Nephron (organoid): ENCODE measurements around the gene GALR3.
A peak's percentile ranks its signal among the peaks of the same experiment; 100 is the strongest.

Experiments used
- H3K27ac Mint-ChIP-seq, 3 experiments: 2 replicates each; pipeline ENCODE4 v1.8.0; 2020; ENCODE audit warnings: mixed read lengths in 3 of 3, mild to moderate bottlenecking in 2 of 3, moderate library complexity in 1 of 3
- H3K27me3 Mint-ChIP-seq: 2 replicates; pipeline ENCODE4 v1.8.0; 2021; ENCODE audit warnings: low read depth, mild to moderate bottlenecking, moderate library complexity, mixed read lengths
- H3K36me3 Mint-ChIP-seq: 2 replicates; pipeline ENCODE4 v1.8.0; 2020; ENCODE audit warnings: low read depth, mixed read lengths
- H3K4me1 Mint-ChIP-seq: 2 replicates; pipeline ENCODE4 v1.8.0; 2020; ENCODE audit warnings: mixed read lengths
- H3K4me3 Mint-ChIP-seq, 3 experiments: 2 replicates each; pipeline ENCODE4 v1.8.0; 2020; ENCODE audit warnings: mild to moderate bottlenecking in 3 of 3, mixed read lengths in 3 of 3, moderate library complexity in 2 of 3
- H3K9me3 Mint-ChIP-seq: 2 replicates; pipeline ENCODE4 v1.8.0; 2020; ENCODE audit warnings: mixed read lengths
- CTCF ChIP-seq, 3 experiments: fragments of 200-600 bp; sonication (generic); IDR thresholded peaks; one replicate each; pipeline ENCODE4 v1.5.0; 2021; ENCODE audit warnings: antibody characterized with exemption in 3 of 3; ENCODE audit not compliant: unreplicated experiment in 3 of 3

The GALR3 gene

GRCh38 chr22:37823134-37823985, at the start of gene GALR3:
TSS of gene GALR3 (plus strand) at chr22:37823382. CDS start at chr22:37823407, 25 bp downstream.
- no peaks in the 10 kb centered on the region for H3K9me3 Mint-ChIP-seq
- H3K4me3 Mint-ChIP-seq, result peak within 1 kb of the TSS; percentile 52 to 70 (median 67)
- peaks cover 5% of the 10 kb centered on the region for H3K36me3 Mint-ChIP-seq
- no peak within 1 kb of the TSS for H3K27ac Mint-ChIP-seq
- TF ChIP-seq CTCF (IDR thresholded peaks at IDR 0.05; ENCODE audit: unreplicated experiment in 3 of 3), result no peak
- peaks cover 14% of the 10 kb centered on the region for H3K4me1 Mint-ChIP-seq
- H3K27me3 Mint-ChIP-seq, result peaks cover 61% of the 10 kb centered on the region

- Mint-ChIP-seq H3K4me3 (no peak overlapping the region), H3K9me3 (no peaks in the 10 kb centered on the region), H3K4me1 (peaks cover 4% of the 10 kb centered on the region), H3K27ac (no peak overlapping the region), H3K36me3 (peaks cover 36% of the 10 kb centered on the region), H3K27me3 (peaks cover 3% of the 10 kb centered on the region)
- no peak for TF ChIP-seq CTCF (IDR thresholded peaks at IDR 0.05; ENCODE audit: unreplicated experiment in 3 of 3)
Measured at GRCh38 chr22:37774728-37775127, 48.5 kb upstream of the GALR3 start.

GRCh38 chr22:37775785-37776638, 47.2 kb upstream of the GALR3 start:
- H3K4me1 Mint-ChIP-seq, result peaks cover 4% of the 10 kb centered on the region
- H3K36me3 Mint-ChIP-seq, result peaks cover 32% of the 10 kb centered on the region
- H3K9me3 Mint-ChIP-seq, result no peaks in the 10 kb centered on the region
- peaks cover 3% of the 10 kb centered on the region for H3K27me3 Mint-ChIP-seq
- TF ChIP-seq CTCF (IDR thresholded peaks at IDR 0.05; ENCODE audit: unreplicated experiment in 3 of 3), result no peak
- H3K4me3 Mint-ChIP-seq, result no peak overlapping the region
- H3K27ac Mint-ChIP-seq, result peak overlapping the region; percentile 36 to 55 (median 49)

GRCh38 chr22:37776639-37777005, 46.6 kb upstream of the GALR3 start:
- no peaks in the 10 kb centered on the region for H3K9me3 Mint-ChIP-seq
- peaks cover 4% of the 10 kb centered on the region for H3K4me1 Mint-ChIP-seq
- TF ChIP-seq CTCF (IDR thresholded peaks at IDR 0.05; ENCODE audit: unreplicated experiment in 3 of 3), result no peak
- peaks cover 28% of the 10 kb centered on the region for H3K36me3 Mint-ChIP-seq
- peaks cover 3% of the 10 kb centered on the region for H3K27me3 Mint-ChIP-seq
- H3K27ac Mint-ChIP-seq, result peak overlapping the region; percentile 36 to 55 (median 49)
- H3K4me3 Mint-ChIP-seq, result no peak overlapping the region

- no peaks in the 10 kb centered on the region for H3K9me3 Mint-ChIP-seq
- TF ChIP-seq CTCF (IDR thresholded peaks at IDR 0.05; ENCODE audit: unreplicated experiment in 3 of 3), result no peak
- H3K36me3 Mint-ChIP-seq, result peaks cover 23% of the 10 kb centered on the region
- H3K27me3 Mint-ChIP-seq, result peaks cover 3% of the 10 kb centered on the region
- no peak overlapping the region for H3K27ac Mint-ChIP-seq
- H3K4me1 Mint-ChIP-seq, result peaks cover 4% of the 10 kb centered on the region
- no peak overlapping the region for H3K4me3 Mint-ChIP-seq
Measured at GRCh38 chr22:37777122-37777687, 46.0 kb upstream of the GALR3 start.
